ENCODE measurements around the gene NFKBIA.

NFKBIA gene

DNA sequence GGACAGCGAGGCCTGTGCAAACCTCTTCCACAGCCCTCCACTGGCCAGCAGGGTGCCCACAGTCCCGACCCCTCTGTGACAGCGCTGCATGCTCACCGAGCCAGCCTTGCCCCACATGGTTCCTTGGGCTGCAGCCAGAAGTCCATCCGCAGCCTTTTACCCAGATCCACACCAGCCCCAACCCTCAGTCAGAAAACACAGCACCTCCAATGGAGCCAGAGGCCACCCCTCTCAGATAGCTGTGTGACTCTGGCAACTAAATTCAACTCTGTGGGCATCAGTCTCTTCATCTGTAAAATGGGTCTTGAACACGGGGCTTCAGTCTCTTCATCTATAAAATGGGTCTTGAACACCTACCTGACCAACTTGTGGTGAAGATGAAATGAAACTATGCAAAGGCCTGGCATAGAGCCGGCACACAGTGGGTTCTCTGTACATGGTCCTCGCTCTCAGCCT lies 38.0 kb downstream of the NFKBIA start:
- H4K20me1 ChIP-seq (ENCODE audit: insufficient read depth) = no peaks in the 10 kb centered on the region
- no peak overlapping the region for H3K9ac ChIP-seq
- no peak for TF ChIP-seq CTCF (conservative IDR thresholded peaks at IDR 0.05; ENCODE audit: low read depth, low read length)
- no peaks in the 10 kb centered on the region for H3K27me3 ChIP-seq (ENCODE audit: insufficient read depth, low read depth)
- no peak overlapping the region for H2AFZ ChIP-seq (ENCODE audit: low read depth)
- H3K4me3 ChIP-seq (IDR thresholded peaks at IDR 0.05; ENCODE audit: insufficient read depth, low read depth, low read length) = no peak overlapping the region
- no peak overlapping the region for H3K4me2 ChIP-seq
- peaks cover 36% of the 10 kb centered on the region for H3K4me1 ChIP-seq (ENCODE audit: low read depth, poor library complexity, severe bottlenecking)
- no peak overlapping the region for H3K27ac ChIP-seq
- H3K36me3 ChIP-seq (ENCODE audit: insufficient read depth) = no peaks in the 10 kb centered on the region
- no peaks in the 10 kb centered on the region for H3K79me2 ChIP-seq (ENCODE audit: insufficient read depth, low read depth)

GRCh38 chr14:35366056-35366451 lies 38.5 kb downstream of the NFKBIA start:
- Histone ChIP-seq H3K4me1 (ENCODE audit: low read depth, poor library complexity, severe bottlenecking) (peaks cover 36% of the 10 kb centered on the region), H4K20me1 (ENCODE audit: insufficient read depth) (no peaks in the 10 kb centered on the region), H3K4me2 (peak overlapping the region; percentile 18; the same call in 1 of the 2 replicates), H2AFZ (ENCODE audit: low read depth) (peak overlapping the region; percentile 82), H3K79me2 (ENCODE audit: insufficient read depth, low read depth) (no peaks in the 10 kb centered on the region), H3K27ac (peak overlapping the region; percentile 52; the same call in 1 of the 2 replicates), H3K36me3 (ENCODE audit: insufficient read depth) (no peaks in the 10 kb centered on the region), H3K4me3 (IDR thresholded peaks at IDR 0.05; ENCODE audit: insufficient read depth, low read depth, low read length) (no peak overlapping the region), H3K9ac (no peak overlapping the region), H3K27me3 (ENCODE audit: insufficient read depth, low read depth) (no peaks in the 10 kb centered on the region)
- TF ChIP-seq CTCF (conservative IDR thresholded peaks at IDR 0.05; ENCODE audit: low read depth, low read length) = no peak

DNA sequence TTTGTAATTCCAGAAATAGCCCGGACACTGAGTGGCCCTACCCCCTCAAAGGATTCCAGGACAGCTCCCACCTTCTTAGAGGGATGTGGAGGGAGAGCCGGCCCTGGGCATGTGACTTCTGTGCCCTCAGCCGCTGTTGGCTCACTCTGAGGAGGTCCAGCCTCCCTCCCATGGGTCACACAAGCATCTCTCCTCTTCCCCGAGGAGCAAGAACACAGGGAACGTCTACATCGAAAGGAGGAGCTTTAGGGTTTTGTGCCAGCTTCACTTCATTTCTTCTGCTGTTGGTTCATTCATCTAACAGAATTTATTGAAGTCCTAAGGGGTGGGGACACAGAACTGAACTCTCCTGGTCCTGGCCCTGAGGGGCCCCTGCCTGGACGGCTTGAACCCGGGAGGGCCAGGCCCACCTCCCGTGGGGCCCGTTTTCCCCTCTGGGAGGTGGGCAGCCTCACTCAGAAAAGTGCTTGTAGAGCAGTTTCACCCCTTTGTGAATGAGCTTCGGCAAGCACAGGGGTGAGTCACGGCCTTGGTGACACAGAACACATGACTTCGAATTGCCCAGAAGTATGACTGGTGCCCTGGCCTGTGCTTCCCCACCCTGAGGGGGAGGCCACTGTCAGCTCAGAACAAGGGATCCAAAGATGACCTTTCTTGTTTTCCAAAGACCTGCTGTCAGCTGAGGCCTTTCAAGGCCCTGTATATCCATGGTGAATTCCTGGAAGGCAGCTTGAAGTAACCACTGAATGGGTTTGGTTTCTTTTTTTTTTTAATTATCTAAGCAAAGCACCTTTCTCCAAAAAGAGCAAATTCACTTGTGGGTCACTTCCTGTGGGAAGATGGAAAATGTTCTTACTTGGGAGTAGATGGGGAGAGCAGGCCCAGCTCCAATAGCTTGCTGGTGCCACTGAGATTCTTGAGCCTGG lies 39.2 kb downstream of the NFKBIA start:
- Histone ChIP-seq H2AFZ (ENCODE audit: low read depth) (peak overlapping the region; percentile 82), H3K4me1 (ENCODE audit: low read depth, poor library complexity, severe bottlenecking) (peaks cover 36% of the 10 kb centered on the region)

DNA sequence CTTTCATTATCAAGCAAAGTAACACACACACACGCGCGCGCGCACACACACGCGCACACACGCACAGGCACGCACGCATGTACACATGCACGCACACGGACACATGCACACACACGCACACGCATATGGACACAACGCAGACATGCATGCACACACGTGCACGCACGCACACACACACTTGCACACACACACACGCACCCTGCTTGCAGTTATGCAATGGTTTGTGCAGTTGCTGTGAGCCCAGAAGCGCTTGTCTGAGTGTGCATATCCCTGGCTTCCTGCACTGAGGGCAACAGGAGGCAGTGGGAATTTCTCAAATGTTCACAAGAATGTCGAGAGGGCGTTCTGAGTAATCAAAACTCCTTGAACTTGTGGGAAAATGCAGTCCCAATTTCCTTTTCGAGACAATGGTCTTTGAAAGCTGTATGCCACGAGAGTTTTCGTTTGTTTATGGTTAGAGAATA lies 41.6 kb downstream of the NFKBIA start:
- H3K4me3 ChIP-seq (IDR thresholded peaks at IDR 0.05; ENCODE audit: insufficient read depth, low read depth, low read length) = no peak overlapping the region
- H3K27ac ChIP-seq = no peak overlapping the region
- no peaks in the 10 kb centered on the region for H3K79me2 ChIP-seq (ENCODE audit: insufficient read depth, low read depth)
- H3K9ac ChIP-seq = no peak overlapping the region
- no peak overlapping the region for H2AFZ ChIP-seq (ENCODE audit: low read depth)
- H3K4me2 ChIP-seq = no peak overlapping the region
- H4K20me1 ChIP-seq (ENCODE audit: insufficient read depth) = no peaks in the 10 kb centered on the region
- H3K27me3 ChIP-seq (ENCODE audit: insufficient read depth, low read depth) = no peaks in the 10 kb centered on the region
- no peak for TF ChIP-seq CTCF (conservative IDR thresholded peaks at IDR 0.05; ENCODE audit: low read depth, low read length)
- peaks cover 32% of the 10 kb centered on the region for H3K4me1 ChIP-seq (ENCODE audit: low read depth, poor library complexity, severe bottlenecking)
- H3K36me3 ChIP-seq (ENCODE audit: insufficient read depth) = no peaks in the 10 kb centered on the region

More for the DNA sequence above, 39.2 kb downstream of the NFKBIA start:
- Histone ChIP-seq H4K20me1 (ENCODE audit: insufficient read depth) (no peaks in the 10 kb centered on the region), H3K36me3 (ENCODE audit: insufficient read depth) (no peaks in the 10 kb centered on the region), H3K79me2 (ENCODE audit: insufficient read depth, low read depth) (no peaks in the 10 kb centered on the region), H3K9ac (peak overlapping the region; percentile 5), H3K4me3 (IDR thresholded peaks at IDR 0.05; ENCODE audit: insufficient read depth, low read depth, low read length) (no peak overlapping the region), H3K27me3 (ENCODE audit: insufficient read depth, low read depth) (no peaks in the 10 kb centered on the region), H3K27ac (peak overlapping the region; percentile 52), H3K4me2 (peak overlapping the region; percentile 18)
- no peak for TF ChIP-seq CTCF (conservative IDR thresholded peaks at IDR 0.05; ENCODE audit: low read depth, low read length)

All from KMS-11 (cell line).